Activated CD4-positive, CD25-positive, alpha-beta regulatory T cell (primary cell): ENCODE measurements around the gene PLIN5.

Experiments used
- DNase-seq, 4 experiments: peaks; one replicate each; lab custom pipeline; 2025; lab: John Stamatoyannopoulos, UW

The PLIN5 gene

GRCh38 chr19:4534836-4535658 is at the start of gene PLIN5:
Gene PLIN5 (minus strand): TSS chr19:4535224. CDS start chr19:4534074, 1,150 bp downstream.
- DNase-seq, result no peak

- no peak for DNase-seq
Measured at GRCh38 chr19:4583961-4584669, 49.1 kb upstream of the PLIN5 start.

- no peak for DNase-seq
Measured at GRCh38 chr19:4582980-4583842, 48.2 kb upstream of the PLIN5 start.

GRCh38 chr19:4581666-4582553 is 46.9 kb upstream of the PLIN5 start:
- DNase-seq, result no peak

- DNase-seq, result no peak
Measured at GRCh38 chr19:4580961-4581665, 46.1 kb upstream of the PLIN5 start.

- DNase-seq, result no peak
Measured at GRCh38 chr19:4580021-4580901, 45.2 kb upstream of the PLIN5 start.

GRCh38 chr19:4579389-4579788 is 44.4 kb upstream of the PLIN5 start:
- DNase-seq, result no peak

- DNase-seq, result no peak
Measured at GRCh38 chr19:4578552-4579248, 43.7 kb upstream of the PLIN5 start.

- no peak for DNase-seq
Measured at GRCh38 chr19:4577020-4577782, 42.2 kb upstream of the PLIN5 start.

- DNase-seq, result peak; percentile 41 to 71 (median 56)
Measured at GRCh38 chr19:4576016-4576933, 41.3 kb upstream of the PLIN5 start.

GRCh38 chr19:4575267-4576015 is 40.4 kb upstream of the PLIN5 start:
- DNase-seq, result no peak

GRCh38 chr19:4573682-4574081 is 38.7 kb upstream of the PLIN5 start:
- DNase-seq, result no peak

- DNase-seq, result no peak
Measured at GRCh38 chr19:4571305-4571917, 36.4 kb upstream of the PLIN5 start.

- DNase-seq, result no peak
Measured at GRCh38 chr19:4570916-4571304, 35.9 kb upstream of the PLIN5 start.

- DNase-seq, result no peak
Measured at GRCh38 chr19:4570402-4570801, 35.4 kb upstream of the PLIN5 start.

- DNase-seq, result no peak
Measured at GRCh38 chr19:4568886-4569285, 33.9 kb upstream of the PLIN5 start.
